Adrenal gland (tissue), 12 donors: ENCODE results near the gene PCGF3. TPM values are rescaled to one million over a fixed set of nuclear protein-coding genes. Genes with fewer than 3 reads are reported as not detected.
A peak's percentile ranks its signal among the peaks of the same experiment; 100 is the strongest.

Source experiments
- DNase-seq, 7 donors: peaks; one replicate each; pipeline ENCODE4 v3.0.0-alpha.2; 2019 to 2020
- H3K27ac ChIP-seq, 5 donors: fragments of 200-600 bp; sonication (generic) in 4 of 5; 1 replicate in 3 of 5; 2 replicates in 2 of 5; pipeline versions ENCODE4 v1.5.1 to v1.8.0; 2016 to 2020; ENCODE audit warnings: mild to moderate bottlenecking in 1 of 5
- H3K27me3 ChIP-seq: fragments of 200-600 bp; 2 replicates; pipeline ENCODE4 v1.8.0; 2021
- H3K36me3 ChIP-seq, 2 donors: fragments of 200-600 bp; replicated peaks in 1 of 2; 1 replicate in 1 of 2; 2 replicates in 1 of 2; pipeline versions ENCODE4 v1.5.1 to v1.8.0; 2018 to 2022
- H3K4me1 ChIP-seq, 2 donors: fragments of 200-600 bp; replicated peaks in 1 of 2; 1 replicate in 1 of 2; 2 replicates in 1 of 2; pipeline versions ENCODE4 v1.5.1 to v1.8.0; 2018 to 2021
- H3K4me3 ChIP-seq, 4 donors: fragments of 200-600 bp; sonication (generic) in 3 of 4; one replicate each; pipeline ENCODE4 v1.5.1; 2016 to 2018
- H3K9me3 ChIP-seq, 3 donors: fragments of 200-600 bp; sonication (generic) in 1 of 3; replicated peaks in 1 of 3; 1 replicate in 2 of 3; 2 replicates in 1 of 3; pipeline versions ENCODE4 v1.5.1 to v1.8.0; 2016 to 2021
- POLR2A ChIP-seq, 2 donors: fragments of 450-650 bp; IDR thresholded peaks; one replicate each; pipeline ENCODE4 v1.6.1; 2017; ENCODE audit warnings: antibody characterized with exemption in 2 of 2, mild to moderate bottlenecking in 2 of 2, moderate library complexity in 1 of 2
- WGBS, 4 donors: extraction: QIAGEN DNeasy Blood & Tissue Kit in 2 of 4; methylation state at CpG; one replicate each; pipeline versions ENCODE4 v1.1.5 to v1.1.7; 2013 to 2017; 5-methylcytosine and 5-hydroxymethylcytosine counted together
- intact Hi-C, 2 donors: fragments of 100-400 bp; cut with DNase I; formaldehyde crosslinking; loops; one replicate each; pipeline versions ENCODE4 v1.14.1 to v1.15.0; 2022 to 2023
- polyA plus RNA-seq, 3 donors: library from polyadenylated mRNA; stranded (reverse); fragments of 200-250 nt in 2 of 3; fragments of 350-450 nt in 1 of 3; fragmentation: Illumina TruSeq in 1 of 3; extraction: RNeasy Lipid Tissue Mini Kit (QIAGEN cat#74804) in 1 of 3; gene quantifications; one replicate each; pipeline ENCODE4 v1.2.3, GENCODE V29; 2013 to 2014
- total RNA-seq, 9 donors: library from RNA; depleted of rRNA in 4 of 9; stranded (reverse); fragments of >200 nt in 4 of 9; fragments of 120-200 nt in 1 of 9; fragmentation: NEBNext Ultra II Directional in 1 of 9; extraction: Animal tissue kit (Norgen Biotek cat#: 25700) in 1 of 9; gene quantifications; one replicate each; pipeline versions ENCODE4 v1.1.0 to v1.2.4, GENCODE V29; 2013 to 2023
- TF ChIP-seq, protein P1 (sequence below), 6 experiments: fragments of 450-650 bp in 4 of 6; fragments of 200-600 bp in 2 of 6; sonication (generic) in 1 of 6; IDR thresholded peaks; 1 replicate in 5 of 6; 2 replicates in 1 of 6; pipeline versions ENCODE4 v1.5.1 to v1.8.0; 2016 to 2021; ENCODE audit warnings: antibody characterized with exemption in 6 of 6, mild to moderate bottlenecking in 2 of 6, moderate library complexity in 1 of 6
- donor health status: healthy with polysubstance abuse.
- donor health status: Bipolar disorder and iron deficiency.
- donor health status: DM: yes; HTN: yes; CAD: no.
- donor health status: DM: no; HTN: no; CAD: no.
- donor health status: DM: no; HTN: no; CAD: no.
- donor health status: DM: yes; HTN: yes; CAD: no.

PCGF3 gene
- total and polyA plus RNA-seq, 12 donors, result 26.4 to 178 (median 70.7) TPM

DNA sequence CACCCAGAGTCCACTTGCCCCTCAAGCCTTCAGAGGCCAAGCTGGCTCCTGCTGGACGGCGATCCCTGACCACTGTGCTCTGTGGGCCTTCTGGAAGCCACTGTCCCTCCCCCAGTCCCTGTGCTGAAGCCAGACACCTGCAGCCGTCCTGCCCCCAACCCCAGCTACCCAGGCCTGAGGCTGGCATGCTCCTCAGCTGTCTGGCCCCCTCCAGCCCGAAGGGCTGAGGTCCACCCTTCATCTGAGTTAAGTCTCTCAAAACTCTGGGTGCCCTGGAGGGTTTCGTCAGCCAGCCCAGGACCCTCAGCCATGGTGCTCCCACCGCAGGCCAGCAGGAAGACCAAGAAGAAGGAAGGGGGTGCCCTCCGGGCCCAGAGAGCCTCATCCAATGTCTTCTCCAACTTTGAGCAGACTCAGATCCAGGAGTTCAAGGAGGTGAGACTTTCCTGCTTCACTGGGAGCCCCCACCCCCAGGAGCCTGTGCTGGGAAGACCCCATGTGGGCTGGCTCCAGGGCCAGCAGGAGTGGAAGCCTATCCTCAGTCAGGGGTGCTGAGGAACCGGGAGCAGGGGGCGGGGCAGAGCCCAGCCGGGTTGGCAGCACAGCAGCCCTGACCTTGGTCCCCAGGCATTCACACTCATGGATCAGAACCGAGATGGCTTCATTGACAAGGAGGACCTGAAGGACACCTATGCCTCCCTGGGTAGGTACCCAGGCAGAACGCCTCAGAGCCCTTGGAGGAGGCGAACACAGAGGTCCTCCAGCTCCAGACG is 27.1 kb upstream of the PCGF3 start:
- intact Hi-C loops, result no loop called here
- DNase-seq, result peak in 5 of 7 donors; percentile 34 to 66 (median 61)

DNA sequence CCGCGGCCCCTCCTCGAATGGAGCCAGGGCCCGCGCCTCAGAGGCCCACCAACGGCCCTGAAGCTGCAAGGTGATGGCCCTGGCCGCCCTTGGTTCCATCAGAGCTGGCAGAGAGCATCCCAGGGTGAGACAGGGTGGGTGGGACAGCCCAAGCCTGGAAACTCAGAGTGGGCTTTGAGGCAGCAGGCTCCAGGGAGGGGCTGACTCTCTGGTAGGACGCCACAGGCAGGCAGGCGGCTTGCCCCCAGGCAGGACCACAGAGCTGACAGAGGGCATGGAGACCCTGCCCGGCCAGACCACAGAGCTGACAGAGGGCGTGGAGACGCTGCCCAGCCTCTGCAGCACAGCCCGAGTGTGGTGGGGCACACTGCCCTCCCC is 26.5 kb upstream of the PCGF3 start:
- no peaks in the 10 kb centered on the region for H3K27me3 ChIP-seq
- peak in 1 of 7 donors; percentile 49 for DNase-seq
- no peak overlapping the region for H3K4me3 ChIP-seq
- 50 to 74% (median 72%) methylated on average over 2 to 13 of the region's 13 CpGs; no CpG with 5 or more reads in 1 of the 4 donors for WGBS, 4 donors
- no peaks in the 10 kb centered on the region for H3K36me3 ChIP-seq
- H3K9me3 ChIP-seq, result no peaks in the 10 kb centered on the region
- no peak for TF ChIP-seq POLR2A (IDR thresholded peaks at IDR 0.05)
- TF ChIP-seq, protein P1, sequence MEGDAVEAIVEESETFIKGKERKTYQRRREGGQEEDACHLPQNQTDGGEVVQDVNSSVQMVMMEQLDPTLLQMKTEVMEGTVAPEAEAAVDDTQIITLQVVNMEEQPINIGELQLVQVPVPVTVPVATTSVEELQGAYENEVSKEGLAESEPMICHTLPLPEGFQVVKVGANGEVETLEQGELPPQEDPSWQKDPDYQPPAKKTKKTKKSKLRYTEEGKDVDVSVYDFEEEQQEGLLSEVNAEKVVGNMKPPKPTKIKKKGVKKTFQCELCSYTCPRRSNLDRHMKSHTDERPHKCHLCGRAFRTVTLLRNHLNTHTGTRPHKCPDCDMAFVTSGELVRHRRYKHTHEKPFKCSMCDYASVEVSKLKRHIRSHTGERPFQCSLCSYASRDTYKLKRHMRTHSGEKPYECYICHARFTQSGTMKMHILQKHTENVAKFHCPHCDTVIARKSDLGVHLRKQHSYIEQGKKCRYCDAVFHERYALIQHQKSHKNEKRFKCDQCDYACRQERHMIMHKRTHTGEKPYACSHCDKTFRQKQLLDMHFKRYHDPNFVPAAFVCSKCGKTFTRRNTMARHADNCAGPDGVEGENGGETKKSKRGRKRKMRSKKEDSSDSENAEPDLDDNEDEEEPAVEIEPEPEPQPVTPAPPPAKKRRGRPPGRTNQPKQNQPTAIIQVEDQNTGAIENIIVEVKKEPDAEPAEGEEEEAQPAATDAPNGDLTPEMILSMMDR (IDR thresholded peaks at IDR 0.05), result no peak
- H3K4me1 ChIP-seq, result peaks cover 27 to 40% of the 10 kb centered on the region in 2 donors
- intact Hi-C loops, result no loop called here
- H3K27ac ChIP-seq, result no peak overlapping the region

More for the DNA sequence above, 27.1 kb upstream of the PCGF3 start:
- peak overlapping the region in 1 of 5 donors; percentile 41 for H3K27ac ChIP-seq
- peaks cover 28 to 37% of the 10 kb centered on the region in 2 donors for H3K4me1 ChIP-seq
- 28 to 77% (median 61%) methylated on average over 2 to 14 of the region's 14 CpGs for WGBS, 4 donors
- no peaks in the 10 kb centered on the region for H3K36me3 ChIP-seq
- TF ChIP-seq, protein P1 (IDR thresholded peaks at IDR 0.05), result no peak
- no peak for TF ChIP-seq POLR2A (IDR thresholded peaks at IDR 0.05)
- no peaks in the 10 kb centered on the region for H3K27me3 ChIP-seq
- H3K9me3 ChIP-seq, result no peaks in the 10 kb centered on the region
- H3K4me3 ChIP-seq, result no peak overlapping the region

DNA sequence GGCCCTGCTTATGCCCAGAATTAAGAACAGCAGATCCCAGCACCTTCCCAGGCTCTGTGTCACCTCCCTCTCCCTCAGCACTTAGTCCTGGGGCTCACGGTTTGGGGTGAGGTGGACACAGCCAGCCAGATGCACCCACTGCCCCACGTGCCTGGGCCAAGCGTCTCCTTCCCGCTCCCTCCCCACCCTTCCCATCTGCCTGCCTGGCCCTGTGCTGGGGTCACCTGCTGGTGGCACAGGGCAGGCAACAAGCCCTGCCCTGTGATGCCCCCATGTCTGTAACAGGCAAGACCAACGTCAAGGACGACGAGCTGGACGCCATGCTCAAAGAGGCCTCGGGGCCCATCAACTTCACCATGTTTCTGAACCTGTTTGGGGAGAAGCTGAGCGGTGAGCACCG is 26.0 kb upstream of the PCGF3 start:
- intact Hi-C loops, result no loop called here
- TF ChIP-seq, protein P1 (IDR thresholded peaks at IDR 0.05), result no peak
- no peak for TF ChIP-seq POLR2A (IDR thresholded peaks at IDR 0.05)
- Histone ChIP-seq H3K36me3 (no peaks in the 10 kb centered on the region), H3K4me1 (peaks cover 27 to 40% of the 10 kb centered on the region in 2 donors), H3K9me3 (no peaks in the 10 kb centered on the region), H3K27ac (no peak overlapping the region), H3K4me3 (no peak overlapping the region), H3K27me3 (no peaks in the 10 kb centered on the region)
- no peak for DNase-seq
- 82 to 90% (median 84%) methylated on average over 3 to 11 of the region's 11 CpGs for WGBS, 4 donors

DNA sequence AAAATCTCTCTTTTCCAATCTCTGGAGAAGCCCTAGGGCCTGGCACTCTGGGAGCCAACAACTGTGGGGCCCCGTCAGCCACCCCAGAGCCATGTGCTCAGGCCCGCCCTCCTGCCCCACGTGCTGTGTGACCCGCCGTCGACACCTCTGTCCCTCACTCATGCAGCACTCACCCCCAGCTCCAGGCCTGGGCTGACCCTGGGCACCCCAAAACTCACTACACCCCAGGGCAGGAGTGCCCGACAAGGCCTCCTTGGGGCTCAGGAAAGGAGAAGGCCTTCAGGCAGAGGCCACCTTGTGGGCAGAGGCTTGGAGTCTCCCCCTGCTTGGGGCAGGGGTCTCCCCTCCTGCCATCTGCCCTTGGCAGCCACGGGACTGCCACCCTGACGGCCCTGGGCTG is 25.5 kb upstream of the PCGF3 start:
- no peaks in the 10 kb centered on the region for H3K27me3 ChIP-seq
- peak overlapping the region in 1 of 5 donors; percentile 8 for H3K27ac ChIP-seq
- intact Hi-C loops, result no loop called here
- no peak for TF ChIP-seq POLR2A (IDR thresholded peaks at IDR 0.05)
- TF ChIP-seq, protein P1 (IDR thresholded peaks at IDR 0.05), result no peak
- WGBS, 4 donors, result 80 to 85% (median 81%) methylated on average over 8 to 9 of the region's 9 CpGs
- no peak for DNase-seq
- peaks cover 23 to 37% of the 10 kb centered on the region in 2 donors for H3K4me1 ChIP-seq
- H3K36me3 ChIP-seq, result no peaks in the 10 kb centered on the region
- H3K9me3 ChIP-seq, result no peaks in the 10 kb centered on the region
- H3K4me3 ChIP-seq, result no peak overlapping the region
